CD14-positive monocyte (primary cell): ENCODE results near the gene IGSF8. TPM values are rescaled to one million over a fixed set of nuclear protein-coding genes. Genes with fewer than 3 reads are reported as not detected.
A peak's percentile ranks its signal among the peaks of the same experiment; 100 is the strongest.

Experiments used
- DNase-seq, 3 donors: peaks; one replicate each; pipeline ENCODE4 v3.0.0-alpha.2; 2011 to 2022
- H2AFZ ChIP-seq: 2 replicates; pipeline ENCODE4 v1.6.0; 2012; ENCODE audit warnings: mild to moderate bottlenecking, low read depth, low read length, inconsistent platforms; ENCODE audit not compliant: insufficient read depth, poor library complexity, severe bottlenecking
- H3K27ac ChIP-seq, 2 donors: 1 replicate in 1 of 2; 2 replicates in 1 of 2; pipeline ENCODE4 v1.5.1; 2012 to 2013; ENCODE audit warnings: low read length in 2 of 2, control low read depth in 1 of 2, inconsistent platforms in 1 of 2, low read depth in 1 of 2, mild to moderate bottlenecking in 1 of 2
- H3K27me3 ChIP-seq, 2 donors: one replicate each; pipeline versions ENCODE4 v1.6.0 to v1.6.1; 2011 to 2013; ENCODE audit warnings: low read length in 2 of 2; ENCODE audit not compliant: control insufficient read depth in 2 of 2, insufficient read depth in 2 of 2
- H3K36me3 ChIP-seq, 2 donors: replicated peaks in 1 of 2; 1 replicate in 1 of 2; 2 replicates in 1 of 2; pipeline versions ENCODE4 v1.5.1 to v1.6.1; 2012 to 2013; ENCODE audit warnings: low read length in 2 of 2, control low read depth in 1 of 2, inconsistent platforms in 1 of 2, mild to moderate bottlenecking in 1 of 2; ENCODE audit not compliant: insufficient read depth in 2 of 2, control insufficient read depth in 1 of 2
- H3K4me1 ChIP-seq, 2 donors: 1 replicate in 1 of 2; 2 replicates in 1 of 2; pipeline versions ENCODE4 v1.5.1 to v1.6.1; 2012 to 2013; ENCODE audit warnings: low read length in 2 of 2, control low read depth in 1 of 2, inconsistent platforms in 1 of 2, mild to moderate bottlenecking in 1 of 2, moderate library complexity in 1 of 2; ENCODE audit not compliant: insufficient read depth in 2 of 2, control insufficient read depth in 1 of 2
- H3K4me2 ChIP-seq: replicated peaks from 2 replicates; pipeline ENCODE3; 2012; ENCODE audit warnings: low read length, moderate library complexity, mild to moderate bottlenecking; ENCODE audit not compliant: poor library complexity, severe bottlenecking; ENCODE audit errors: extremely low read depth
- H3K4me3 ChIP-seq, 3 experiments: fragments of 200-600 bp in 1 of 3; sonication (generic) in 1 of 3; replicated peaks in 1 of 3; 1 replicate in 2 of 3; 2 replicates in 1 of 3; pipeline ENCODE4 v1.5.1; 2011 to 2013; ENCODE audit warnings: low read length in 3 of 3, mild to moderate bottlenecking in 3 of 3, control low read depth in 2 of 3, low read depth in 2 of 3, inconsistent platforms in 1 of 3, moderate library complexity in 1 of 3
- H3K79me2 ChIP-seq: 2 replicates; pipeline ENCODE4 v1.6.0; 2012; ENCODE audit warnings: mild to moderate bottlenecking, control low read depth, inconsistent platforms, low read length, moderate library complexity; ENCODE audit not compliant: insufficient read depth
- H3K9ac ChIP-seq: 2 replicates; pipeline ENCODE4 v1.6.0; 2017; ENCODE audit warnings: low read length, mild to moderate bottlenecking; ENCODE audit not compliant: insufficient read depth, poor library complexity, severe bottlenecking
- H3K9me3 ChIP-seq, 2 donors: replicated peaks in 1 of 2; 1 replicate in 1 of 2; 2 replicates in 1 of 2; pipeline versions ENCODE4 v1.5.1 to v1.6.1; 2012 to 2013; ENCODE audit warnings: low read length in 2 of 2, control low read depth in 1 of 2; ENCODE audit not compliant: control insufficient read depth in 1 of 2, insufficient read depth in 1 of 2
- H4K20me1 ChIP-seq: 2 replicates; pipeline ENCODE4 v1.6.0; 2012; ENCODE audit warnings: mild to moderate bottlenecking, low read length, control low read depth, moderate library complexity; ENCODE audit not compliant: insufficient read depth
- H3K27ac Mint-ChIP-seq, 7 donors: one replicate each; pipeline ENCODE4 v1.8.0; 2020; ENCODE audit warnings: mild to moderate bottlenecking in 7 of 7, mixed read lengths in 7 of 7, moderate library complexity in 6 of 7, inconsistent platforms in 2 of 7
- H3K27me3 Mint-ChIP-seq, 3 donors: one replicate each; pipeline ENCODE4 v1.8.0; 2021 to 2022; ENCODE audit warnings: low read depth in 3 of 3, mild to moderate bottlenecking in 3 of 3, mixed read lengths in 3 of 3, moderate library complexity in 3 of 3, inconsistent platforms in 1 of 3
- H3K36me3 Mint-ChIP-seq, 2 donors: one replicate each; pipeline ENCODE4 v1.8.0; 2020; ENCODE audit warnings: mixed read lengths in 2 of 2, inconsistent platforms in 1 of 2, mild to moderate bottlenecking in 1 of 2
- H3K4me1 Mint-ChIP-seq: one replicate; pipeline ENCODE4 v1.8.0; 2020; ENCODE audit warnings: mild to moderate bottlenecking, mixed read lengths
- H3K4me3 Mint-ChIP-seq, 2 donors: one replicate each; pipeline ENCODE4 v1.8.0; 2020; ENCODE audit warnings: mild to moderate bottlenecking in 2 of 2, mixed read lengths in 2 of 2, moderate library complexity in 1 of 2
- H3K9me3 Mint-ChIP-seq, 7 donors: one replicate each; pipeline ENCODE4 v1.8.0; 2020 to 2022; ENCODE audit warnings: mixed read lengths in 7 of 7, mild to moderate bottlenecking in 6 of 7, moderate library complexity in 6 of 7, inconsistent platforms in 2 of 7
- CTCF ChIP-seq: fragments of 200-600 bp; IDR thresholded peaks from one replicate; pipeline ENCODE4 v1.8.0; 2022; ENCODE audit warnings: antibody characterized with exemption, mild to moderate bottlenecking
- WGBS: methylation state at CpG from one replicate; pipeline ENCODE4 v1.1.5; 2013; ENCODE audit warnings: missing lambda C conversion rate; ENCODE audit not compliant: insufficient coverage; 5-methylcytosine and 5-hydroxymethylcytosine counted together
- intact Hi-C, 2 donors: fragments of 100-400 bp; cut with micrococcal nuclease; formaldehyde crosslinking; loops; one replicate each; pipeline versions ENCODE4 v1.15.0 to v1.15.1; 2023
- polyA minus RNA-seq: library from RNA; depleted of rRNA, polyadenylated mRNA; stranded (reverse); fragments of >200 nt; gene quantifications from 2 replicates; pipeline ENCODE4 v1.2.3, GENCODE V29; 2012
- polyA plus RNA-seq, 3 donors: library from polyadenylated mRNA; depleted of rRNA in 1 of 3; unstranded in 2 of 3; stranded (reverse) in 1 of 3; fragments of 300-500 nt in 2 of 3; fragments of >200 nt in 1 of 3; fragmentation: Illumina TruSeq in 2 of 3; gene quantifications; 1 replicate in 2 of 3; 2 replicates in 1 of 3; pipeline ENCODE4 v1.2.3, GENCODE V29; 2012 to 2021
- total RNA-seq, 12 experiments: library from RNA in 1 of 12; stranded (reverse) in 1 of 12; fragments of 120-200 nt in 1 of 12; gene quantifications; one replicate each; pipeline ENCODE4 v1.2.4 and lab custom pipeline; 2013 to 2026; ENCODE audit warnings: mixed read lengths in 6 of 12, inconsistent platforms in 1 of 12

IGSF8 gene
- total RNA-seq (2013), result 16.4 TPM
- polyA plus RNA-seq, result 10 to 100 TPM in 2 of 3 donors, 1 to 10 TPM in 1; 9.6 to 23.9 (median 10.8) TPM
- 14.5 and 19.8 TPM in 2 replicates for polyA minus RNA-seq
- total RNA-seq (lab: John Stamatoyannopoulos, UW), result 1.1 to 8.4 (median 7.0) reads per million in 11 experiments

GRCh38 chr1:160097911-160098851 lies at the start of gene IGSF8:
IGSF8 (minus strand) TSS chr1:160098619; CDS start chr1:160098472, 147 bp downstream.
- H3K36me3 Mint-ChIP-seq, result peaks cover 7 to 9% of the 10 kb centered on the region in 2 donors
- peak within 1 kb of the TSS; percentile 95 for H3K4me2 ChIP-seq
- peak; percentile 66 to 75 (median 72) for DNase-seq
- no peak for TF ChIP-seq CTCF
- peak within 1 kb of the TSS; percentile 87 to 96 (median 92) for H3K27ac Mint-ChIP-seq
- intact Hi-C loops, result loop anchor here (5.0 to 10.0 kb wide), 3 partner anchors 109 to 313 kb away; partner anchors contain the start of genes DUSP23 (in 1 of the 2) and PEA15 (in 1 of the 2)
- H3K4me3 Mint-ChIP-seq, result peak within 1 kb of the TSS; percentile 80 to 90
- no peaks in the 10 kb centered on the region for H3K79me2 ChIP-seq
- H3K9me3 ChIP-seq, result no peaks in the 10 kb centered on the region
- peak within 1 kb of the TSS; percentile 73 for H3K9ac ChIP-seq
- H4K20me1 ChIP-seq, result peaks cover 7% of the 10 kb centered on the region
- H3K9me3 Mint-ChIP-seq, result no peaks in the 10 kb centered on the region
- peak within 1 kb of the TSS; percentile 89 for H2AFZ ChIP-seq
- H3K4me1 Mint-ChIP-seq, result peaks cover 49% of the 10 kb centered on the region
- no peaks in the 10 kb centered on the region for H3K27me3 ChIP-seq
- 4% methylated on average over 29 of the region's 64 CpGs for WGBS
- peak within 1 kb of the TSS; percentile 48 to 86 (median 79) for H3K4me3 ChIP-seq
- H3K4me1 ChIP-seq, result peaks cover 57 to 64% of the 10 kb centered on the region in 2 donors
- peaks cover 0 to 18% of the 10 kb centered on the region in 2 donors for H3K36me3 ChIP-seq
- peak within 1 kb of the TSS; percentile 81 to 87 for H3K27ac ChIP-seq
- peaks cover 3 to 10% (median 4%) of the 10 kb centered on the region in 3 donors for H3K27me3 Mint-ChIP-seq

- no peaks in the 10 kb centered on the region for H3K9me3 ChIP-seq
- H3K36me3 ChIP-seq, result no peaks in the 10 kb centered on the region
- H2AFZ ChIP-seq, result no peak overlapping the region
- peaks cover 30% of the 10 kb centered on the region for H3K4me1 Mint-ChIP-seq
- H3K27ac Mint-ChIP-seq, result no peak overlapping the region
- H3K27me3 Mint-ChIP-seq, result peaks cover 0 to 8% (median 0%) of the 10 kb centered on the region in 3 donors
- H3K4me1 ChIP-seq, result peaks cover 20 to 39% of the 10 kb centered on the region in 2 donors
- no peak for DNase-seq
- H3K4me2 ChIP-seq, result no peak overlapping the region
- H3K4me3 ChIP-seq, result no peak overlapping the region
- no peak overlapping the region for H3K9ac ChIP-seq
- H3K27ac ChIP-seq, result no peak overlapping the region
- intact Hi-C loops, result no loop called here
- H3K9me3 Mint-ChIP-seq, result peaks cover 0 to 5% (median 0%) of the 10 kb centered on the region in 7 donors
- no peaks in the 10 kb centered on the region for H4K20me1 ChIP-seq
- no peak for TF ChIP-seq CTCF
- no peaks in the 10 kb centered on the region for H3K79me2 ChIP-seq
- 100% methylated on average over 2 of the region's 3 CpGs for WGBS
- H3K27me3 ChIP-seq, result no peaks in the 10 kb centered on the region
- H3K36me3 Mint-ChIP-seq, result peaks cover 0 to 2% of the 10 kb centered on the region in 2 donors
- no peak overlapping the region for H3K4me3 Mint-ChIP-seq
These were observed 49.7 kb upstream of the IGSF8 start for GRCh38 chr1:160148121-160148520.
